HL-60 (cell line): ENCODE results near the gene ATG101.

Experiments used
- DNase-seq, 2 experiments: peaks; one replicate each; pipeline ENCODE4 v3.0.0-alpha.2; 2010 to 2020; ENCODE audit warnings: low read depth in 1 of 2, low spot score in 1 of 2
- H3K27ac ChIP-seq: fragments of 250-450 bp; sonication (Bioruptor Pico); replicated peaks from 2 replicates; pipeline ENCODE4 v1.5.1; 2020; ENCODE audit warnings: mild to moderate bottlenecking, moderate library complexity
- H3K27me3 ChIP-seq: fragments of 250-450 bp; sonication (Bioruptor Pico); 2 replicates; pipeline ENCODE4 v1.5.1; 2021; ENCODE audit warnings: mild to moderate bottlenecking, moderate library complexity; ENCODE audit not compliant: insufficient read depth, poor library complexity, severe bottlenecking
- H3K4me3 ChIP-seq: replicated peaks from 2 replicates; pipeline ENCODE4 v1.5.1; 2011; ENCODE audit warnings: mild to moderate bottlenecking, control low read depth, low read length; ENCODE audit not compliant: insufficient read depth
- CTCF ChIP-seq: IDR thresholded peaks from one replicate; pipeline ENCODE4 v1.5.1; 2011; ENCODE audit warnings: low read length, control low read depth, inconsistent platforms; ENCODE audit not compliant: insufficient read depth
- GABPA ChIP-seq: IDR thresholded peaks from 2 replicates; pipeline ENCODE4 v1.6.1; 2012; ENCODE audit warnings: low read depth
- POLR2AphosphoS5 ChIP-seq: IDR thresholded peaks from 2 replicates; pipeline ENCODE4 v1.6.1; 2012; ENCODE audit warnings: low read depth
- REST ChIP-seq: IDR thresholded peaks from 2 replicates; pipeline ENCODE4 v1.6.1; 2012; ENCODE audit warnings: low read depth; ENCODE audit not compliant: insufficient replicate concordance
- SPI1 ChIP-seq: IDR thresholded peaks from 2 replicates; pipeline ENCODE4 v1.6.1; 2012; ENCODE audit warnings: low read depth, mild to moderate bottlenecking, borderline replicate concordance
- long read RNA-seq: library from polyadenylated mRNA; unstranded; transcript quantifications from one replicate; pipeline ENCODE4 v2.0.0, GENCODE V29; 2020

ATG101 gene, protein sequence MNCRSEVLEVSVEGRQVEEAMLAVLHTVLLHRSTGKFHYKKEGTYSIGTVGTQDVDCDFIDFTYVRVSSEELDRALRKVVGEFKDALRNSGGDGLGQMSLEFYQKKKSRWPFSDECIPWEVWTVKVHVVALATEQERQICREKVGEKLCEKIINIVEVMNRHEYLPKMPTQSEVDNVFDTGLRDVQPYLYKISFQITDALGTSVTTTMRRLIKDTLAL
- long read RNA-seq, transcript ATG101-201 (4 exons, 1,439 nt): major isoform, 277 of 296 reads
- long read RNA-seq, partial matches to known transcripts: 4 of 296 reads
- long read RNA-seq, other reads (novel, unspliced or antisense): 11 of 296 reads

DNA sequence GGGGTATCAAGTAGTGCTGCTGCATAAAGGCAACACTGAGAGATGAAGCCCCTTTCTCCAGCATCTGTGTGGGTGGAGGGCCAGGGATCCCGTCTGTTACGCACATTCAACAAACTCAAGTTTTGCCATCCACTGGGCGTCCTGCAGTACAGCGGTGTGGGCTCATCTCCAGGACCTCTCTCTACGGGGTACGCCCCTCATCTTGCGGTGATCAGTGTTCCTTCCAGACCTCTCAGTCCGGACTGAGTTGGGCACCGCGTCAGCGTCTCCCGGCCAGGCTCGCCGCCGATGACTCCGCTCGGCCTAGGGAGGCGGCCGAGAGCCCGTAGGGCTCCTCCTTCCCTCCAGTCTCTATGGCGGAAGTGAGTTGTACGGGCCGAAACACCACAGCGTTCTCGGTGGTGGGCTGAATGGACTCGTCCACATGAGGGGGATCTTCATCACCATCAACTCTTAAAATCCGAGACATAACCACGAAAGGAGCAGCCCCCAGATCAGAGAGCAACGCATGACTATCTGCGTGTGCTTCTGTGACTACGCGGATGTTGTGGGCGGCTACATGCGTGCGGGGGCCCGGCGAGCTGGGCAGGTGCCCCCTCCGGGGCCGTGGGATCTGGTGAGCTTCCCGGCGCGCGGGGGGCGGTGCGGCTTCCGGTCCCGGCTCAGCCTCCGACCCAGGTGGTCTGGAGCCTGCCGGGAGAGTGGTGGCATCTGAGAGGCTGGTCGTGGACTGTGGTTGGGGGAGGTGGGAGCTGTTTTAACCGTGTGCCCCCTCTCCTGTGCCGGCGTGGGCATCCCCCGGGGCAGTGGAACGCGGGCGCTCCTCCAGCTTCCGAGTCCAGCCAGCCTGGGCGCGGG is at the start of gene ATG101:
Gene ATG101 (plus strand): TSS at position 652 of the 858 bp plus-strand sequence. CDS start 3,673 bp downstream, outside the sequence.
- H3K4me3 ChIP-seq: peak within 1 kb of the TSS; percentile 97
- H3K27me3 ChIP-seq: no peaks in the 10 kb centered on the region
- DNase-seq: peak; percentile 87 to 93
- H3K27ac ChIP-seq: peak within 1 kb of the TSS; percentile 99
- peak; percentile 41; the same call in 1 of the 2 replicates for TF ChIP-seq SPI1
- peak; percentile 92 for TF ChIP-seq CTCF
- peak; percentile 90 for TF ChIP-seq GABPA
- no peak; the same call in 1 of the 2 replicates for TF ChIP-seq POLR2AphosphoS5
- TF ChIP-seq REST: no peak

- TF ChIP-seq POLR2AphosphoS5 (no peak), GABPA (no peak), CTCF (peak; percentile 81), SPI1 (0 out of 2 replicates have a peak, but pooled peaks have one; percentile 1), REST (no peak)
- DNase-seq: peak in 1 of 2 experiments; percentile 72
- no peak overlapping the region for H3K27ac ChIP-seq
- H3K4me3 ChIP-seq: no peak overlapping the region
- H3K27me3 ChIP-seq: no peaks in the 10 kb centered on the region
Observed at GRCh38 chr12:52020539-52021336, 49.0 kb upstream of the ATG101 start.

GRCh38 chr12:52022841-52023181 is 47.0 kb upstream of the ATG101 start:
- H3K27me3 ChIP-seq: no peaks in the 10 kb centered on the region
- peak overlapping the region; percentile 51 for H3K4me3 ChIP-seq
- no peak overlapping the region for H3K27ac ChIP-seq
- no peak for DNase-seq
- TF ChIP-seq GABPA: no peak
